K562 (cell line): ENCODE measurements around the gene ASMTL. TPM values are rescaled to one million over a fixed set of nuclear protein-coding genes. Genes with fewer than 3 reads are reported as not detected.

ENCODE experiments used
- POLR2B ChIP-seq: fragments of 450-650 bp; IDR thresholded peaks from 2 replicates; pipeline ENCODE4 v1.6.1; 2018; ENCODE audit warnings: low read depth; ENCODE audit not compliant: partially characterized antibody
- ZNF57 ChIP-seq: fragments of 450-650 bp; formaldehyde crosslinking; IDR thresholded peaks from 2 replicates; pipeline ENCODE4 v1.4.0; 2020; ENCODE audit warnings: mild to moderate bottlenecking, moderate library complexity
- ZNF764 ChIP-seq: fragments of 250-450 bp; sonication (Bioruptor Pico); IDR thresholded peaks from 2 replicates; pipeline ENCODE4 v1.4.0; 2020; ENCODE audit warnings: low read depth, mild to moderate bottlenecking, moderate library complexity
- polyA plus RNA-seq, 8 experiments: library from polyadenylated mRNA; depleted of rRNA in 4 of 8; stranded (reverse) in 5 of 8; unstranded in 3 of 8; fragments of >200 nt; fragmentation: Nextera tagmentation in 2 of 8; fragmentation: Illumina TruSeq in 1 of 8; extraction: Ambion mirVana in 2 of 8; extraction: Trizol in 1 of 8; gene quantifications; 2 replicates each; pipeline versions ENCODE4 v1.2.1 to v1.2.3, GENCODE V29; 2011 to 2014; ENCODE audit warnings: inconsistent platforms in 1 of 8, missing spikeins in 1 of 8
- total RNA-seq, 7 experiments: library from RNA; depleted of rRNA in 6 of 7; stranded (reverse); fragments of >200 nt in 6 of 7; fragmentation: Illumina TruSeq in 2 of 7; extraction: Trizol in 2 of 7; gene quantifications; 2 replicates each; pipeline versions ENCODE4 v1.2.1 to v1.2.3, GENCODE V29; 2011 to 2021; ENCODE audit warnings: low replicate concordance in 1 of 7
- TF ChIP-seq, protein P1 (sequence below): fragments of 450-650 bp; IDR thresholded peaks from 2 replicates; pipeline ENCODE4 v1.6.1; 2016; ENCODE audit warnings: low read depth

The ASMTL gene
- total and polyA plus RNA-seq, 9 of the 15 experiments (the other 6 are each of a cell fraction or from before 2014, with no cell fraction given), result 0.56 to 20.6 (median 7.6) TPM

DNA sequence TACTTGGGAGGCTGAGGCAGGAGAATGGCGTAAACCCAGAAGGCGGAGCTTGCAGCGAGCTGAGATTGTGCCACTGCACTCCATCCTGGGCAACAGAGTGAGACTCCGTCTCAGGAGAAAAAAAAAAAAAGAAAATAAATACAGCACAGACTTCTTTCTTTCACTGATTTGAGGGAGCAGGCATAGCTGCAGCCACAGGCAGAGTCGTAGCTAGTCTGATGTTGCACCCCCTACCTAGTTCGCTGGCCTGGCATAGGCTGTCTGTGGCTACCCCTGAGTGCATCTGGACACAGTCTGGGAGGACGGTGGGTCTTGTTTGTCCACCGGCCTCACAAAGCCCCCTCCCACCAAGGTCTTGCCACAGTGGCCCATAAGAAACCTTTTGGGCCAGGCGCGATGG, 94.7 kb downstream of the ASMTL start (continued):
- TF ChIP-seq, protein P1, sequence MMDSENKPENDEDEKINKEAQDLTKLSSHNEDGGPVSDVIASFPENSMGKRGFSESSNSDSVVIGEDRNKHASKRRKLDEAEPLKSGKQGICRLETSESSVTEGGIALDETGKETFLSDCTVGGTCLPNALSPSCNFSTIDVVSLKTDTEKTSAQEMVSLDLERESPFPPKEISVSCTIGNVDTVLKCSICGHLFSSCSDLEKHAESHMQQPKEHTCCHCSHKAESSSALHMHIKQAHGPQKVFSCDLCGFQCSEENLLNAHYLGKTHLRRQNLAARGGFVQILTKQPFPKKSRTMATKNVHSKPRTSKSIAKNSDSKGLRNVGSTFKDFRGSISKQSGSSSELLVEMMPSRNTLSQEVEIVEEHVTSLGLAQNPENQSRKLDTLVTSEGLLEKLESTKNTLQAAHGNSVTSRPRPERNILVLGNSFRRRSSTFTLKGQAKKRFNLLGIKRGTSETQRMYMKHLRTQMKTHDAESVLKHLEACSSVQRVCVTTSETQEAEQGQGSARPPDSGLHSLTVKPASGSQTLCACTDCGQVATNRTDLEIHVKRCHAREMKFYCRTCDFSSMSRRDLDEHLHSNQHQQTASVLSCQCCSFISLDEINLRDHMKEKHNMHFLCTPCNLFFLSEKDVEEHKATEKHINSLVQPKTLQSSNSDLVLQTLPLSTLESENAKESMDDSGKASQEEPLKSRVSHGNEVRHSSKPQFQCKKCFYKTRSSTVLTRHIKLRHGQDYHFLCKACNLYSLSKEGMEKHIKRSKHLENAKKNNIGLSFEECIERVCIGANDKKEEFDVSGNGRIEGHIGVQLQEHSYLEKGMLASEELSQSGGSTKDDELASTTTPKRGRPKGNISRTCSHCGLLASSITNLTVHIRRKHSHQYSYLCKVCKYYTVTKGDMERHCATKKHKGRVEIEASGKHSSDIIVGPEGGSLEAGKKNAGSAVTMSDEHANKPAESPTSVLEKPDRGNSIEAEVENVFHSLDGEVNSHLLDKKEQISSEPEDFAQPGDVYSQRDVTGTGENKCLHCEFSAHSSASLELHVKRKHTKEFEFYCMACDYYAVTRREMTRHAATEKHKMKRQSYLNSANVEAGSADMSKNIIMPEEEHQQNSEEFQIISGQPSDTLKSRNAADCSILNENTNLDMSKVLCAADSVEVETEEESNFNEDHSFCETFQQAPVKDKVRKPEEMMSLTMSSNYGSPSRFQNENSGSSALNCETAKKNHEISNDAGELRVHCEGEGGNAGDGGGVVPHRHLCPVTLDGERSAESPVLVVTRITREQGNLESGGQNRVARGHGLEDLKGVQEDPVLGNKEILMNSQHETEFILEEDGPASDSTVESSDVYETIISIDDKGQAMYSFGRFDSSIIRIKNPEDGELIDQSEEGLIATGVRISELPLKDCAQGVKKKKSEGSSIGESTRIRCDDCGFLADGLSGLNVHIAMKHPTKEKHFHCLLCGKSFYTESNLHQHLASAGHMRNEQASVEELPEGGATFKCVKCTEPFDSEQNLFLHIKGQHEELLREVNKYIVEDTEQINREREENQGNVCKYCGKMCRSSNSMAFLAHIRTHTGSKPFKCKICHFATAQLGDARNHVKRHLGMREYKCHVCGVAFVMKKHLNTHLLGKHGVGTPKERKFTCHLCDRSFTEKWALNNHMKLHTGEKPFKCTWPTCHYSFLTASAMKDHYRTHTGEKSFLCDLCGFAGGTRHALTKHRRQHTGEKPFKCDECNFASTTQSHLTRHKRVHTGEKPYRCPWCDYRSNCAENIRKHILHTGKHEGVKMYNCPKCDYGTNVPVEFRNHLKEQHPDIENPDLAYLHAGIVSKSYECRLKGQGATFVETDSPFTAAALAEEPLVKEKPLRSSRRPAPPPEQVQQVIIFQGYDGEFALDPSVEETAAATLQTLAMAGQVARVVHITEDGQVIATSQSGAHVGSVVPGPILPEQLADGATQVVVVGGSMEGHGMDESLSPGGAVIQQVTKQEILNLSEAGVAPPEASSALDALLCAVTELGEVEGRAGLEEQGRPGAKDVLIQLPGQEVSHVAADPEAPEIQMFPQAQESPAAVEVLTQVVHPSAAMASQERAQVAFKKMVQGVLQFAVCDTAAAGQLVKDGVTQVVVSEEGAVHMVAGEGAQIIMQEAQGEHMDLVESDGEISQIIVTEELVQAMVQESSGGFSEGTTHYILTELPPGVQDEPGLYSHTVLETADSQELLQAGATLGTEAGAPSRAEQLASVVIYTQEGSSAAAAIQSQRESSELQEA, result no peak
- TF ChIP-seq ZNF57 (CRISPR knock-in tag), result no peak
- TF ChIP-seq POLR2B, result no peak
- no peak for TF ChIP-seq ZNF764 (CRISPR knock-in tag)
